Liver (tissue), 3 donors: Measurements from ENCODE around the gene SLC45A1.

Experiments used
- CTCF ChIP-seq: fragments of 150-350 bp; IDR thresholded peaks from 2 replicates; pipeline ENCODE4 v1.5.1; 2017; ENCODE audit warnings: improper control_type of control experiment, low read depth, low read length; ENCODE audit not compliant: missing input control
- EGR1 ChIP-seq, 2 donors: IDR thresholded peaks; 2 replicates each; pipeline ENCODE4 v1.6.1; 2016 to 2018; ENCODE audit warnings: antibody characterized with exemption in 2 of 2, low read depth in 2 of 2
- FOXA1 ChIP-seq: IDR thresholded peaks from 2 replicates; pipeline ENCODE4 v1.6.1; 2016; ENCODE audit warnings: antibody characterized with exemption
- FOXA2 ChIP-seq: IDR thresholded peaks from 2 replicates; pipeline ENCODE4 v1.6.1; 2016; ENCODE audit warnings: antibody characterized with exemption
- MAX ChIP-seq: IDR thresholded peaks from 2 replicates; pipeline ENCODE4 v1.6.1; 2016; ENCODE audit warnings: antibody characterized with exemption
- RAD21 ChIP-seq, 2 donors: IDR thresholded peaks; 2 replicates each; pipeline ENCODE4 v1.6.1; 2016; ENCODE audit warnings: antibody characterized with exemption in 2 of 2, mild to moderate bottlenecking in 2 of 2
- REST ChIP-seq: IDR thresholded peaks from 2 replicates; pipeline ENCODE4 v1.6.1; 2016; ENCODE audit warnings: antibody characterized with exemption, mild to moderate bottlenecking
- RXRA ChIP-seq, 2 donors: IDR thresholded peaks; 2 replicates each; pipeline ENCODE4 v1.6.1; 2017 to 2018; ENCODE audit warnings: antibody characterized with exemption in 2 of 2, mild to moderate bottlenecking in 1 of 2
- SP1 ChIP-seq: IDR thresholded peaks from 2 replicates; pipeline ENCODE4 v1.6.1; 2018; ENCODE audit warnings: antibody characterized with exemption, mild to moderate bottlenecking
- TAF1 ChIP-seq: conservative IDR thresholded peaks from 2 replicates; pipeline ENCODE4 v1.6.1; 2016; ENCODE audit warnings: antibody characterized with exemption, mild to moderate bottlenecking
- donor health status: healthy.
- donor health status: healthy.

GRCh38 chr1:8276173-8276914 lies 41.6 kb upstream of the SLC45A1 start:
- no peak for TF ChIP-seq CTCF
- TF ChIP-seq RAD21 (IDR thresholded peaks at IDR 0.05) = no peak
- no peak for TF ChIP-seq EGR1 (IDR thresholded peaks at IDR 0.05; ENCODE audit: low read depth in 2 of 2)
- no peak for TF ChIP-seq REST
- no peak for TF ChIP-seq SP1
- no peak for TF ChIP-seq RXRA (IDR thresholded peaks at IDR 0.05)
- TF ChIP-seq FOXA1 = no peak
- TF ChIP-seq FOXA2 = no peak
- no peak for TF ChIP-seq MAX
- no peak for TF ChIP-seq TAF1
